HG03469 (cell line): Measurements from ENCODE around the gene DHRS12.

Source experiments
- ATAC-seq: cut with Tn5 transposase; IDR thresholded peaks from one replicate; pipeline ENCODE4 v1.9.1; 2021; ENCODE audit warnings: mild to moderate bottlenecking, moderate library complexity, moderate number of reproducible peaks; ENCODE audit not compliant: unreplicated experiment

DHRS12 gene, protein sequence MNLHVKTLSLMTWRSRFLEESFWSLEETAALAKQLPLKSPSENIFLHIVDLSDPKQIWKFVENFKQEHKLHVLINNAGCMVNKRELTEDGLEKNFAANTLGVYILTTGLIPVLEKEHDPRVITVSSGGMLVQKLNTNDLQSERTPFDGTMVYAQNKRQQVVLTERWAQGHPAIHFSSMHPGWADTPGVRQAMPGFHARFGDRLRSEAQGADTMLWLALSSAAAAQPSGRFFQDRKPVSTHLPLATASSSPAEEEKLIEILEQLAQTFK

DNA sequence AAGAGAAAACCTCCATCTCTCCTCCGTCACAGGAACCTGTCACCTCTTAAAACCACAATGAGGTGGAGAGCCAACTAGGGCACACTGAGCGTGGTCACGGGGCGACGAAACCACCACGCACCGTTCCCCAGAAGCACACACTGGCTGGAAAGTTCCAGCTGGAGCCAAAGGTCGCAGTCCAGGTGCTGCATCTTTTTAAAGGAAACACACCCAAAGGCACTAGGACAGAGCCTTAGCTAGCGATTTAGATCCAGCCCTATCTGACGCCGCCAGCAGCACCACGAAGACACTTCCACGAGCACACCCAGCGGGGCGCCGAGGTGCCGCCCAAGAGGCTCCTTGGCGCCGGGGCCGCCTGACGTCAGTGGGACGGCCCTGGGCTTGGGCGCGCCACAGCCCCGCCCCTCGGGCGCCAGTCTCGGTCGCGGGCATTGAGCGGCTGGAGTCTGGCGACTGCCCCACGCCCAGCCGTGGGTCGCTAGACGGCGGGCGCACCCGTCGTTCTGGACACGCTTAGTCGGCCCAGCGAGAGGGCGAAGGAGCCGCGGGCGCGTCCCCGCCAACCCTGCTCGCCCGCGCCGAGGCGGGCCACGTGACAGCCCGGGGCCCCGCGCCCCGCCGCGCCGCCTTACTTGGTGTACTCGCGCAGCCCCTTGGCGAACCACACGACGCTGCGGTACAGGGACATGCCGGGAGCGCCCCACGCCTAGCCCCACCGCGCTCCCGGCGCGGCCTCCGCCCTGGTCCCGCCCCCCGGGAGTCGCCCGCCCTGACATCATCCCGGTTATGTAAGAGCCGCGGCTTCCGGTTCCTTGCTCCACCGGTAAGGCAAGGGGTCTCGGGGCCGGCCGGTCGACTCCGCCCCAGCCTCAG lies at the start of gene DHRS12:
DHRS12 (minus strand) TSS at position 742 of the 873 bp plus-strand sequence. CDS start 4,504 bp downstream, outside the sequence.
- ATAC-seq = peak; percentile 66

DNA sequence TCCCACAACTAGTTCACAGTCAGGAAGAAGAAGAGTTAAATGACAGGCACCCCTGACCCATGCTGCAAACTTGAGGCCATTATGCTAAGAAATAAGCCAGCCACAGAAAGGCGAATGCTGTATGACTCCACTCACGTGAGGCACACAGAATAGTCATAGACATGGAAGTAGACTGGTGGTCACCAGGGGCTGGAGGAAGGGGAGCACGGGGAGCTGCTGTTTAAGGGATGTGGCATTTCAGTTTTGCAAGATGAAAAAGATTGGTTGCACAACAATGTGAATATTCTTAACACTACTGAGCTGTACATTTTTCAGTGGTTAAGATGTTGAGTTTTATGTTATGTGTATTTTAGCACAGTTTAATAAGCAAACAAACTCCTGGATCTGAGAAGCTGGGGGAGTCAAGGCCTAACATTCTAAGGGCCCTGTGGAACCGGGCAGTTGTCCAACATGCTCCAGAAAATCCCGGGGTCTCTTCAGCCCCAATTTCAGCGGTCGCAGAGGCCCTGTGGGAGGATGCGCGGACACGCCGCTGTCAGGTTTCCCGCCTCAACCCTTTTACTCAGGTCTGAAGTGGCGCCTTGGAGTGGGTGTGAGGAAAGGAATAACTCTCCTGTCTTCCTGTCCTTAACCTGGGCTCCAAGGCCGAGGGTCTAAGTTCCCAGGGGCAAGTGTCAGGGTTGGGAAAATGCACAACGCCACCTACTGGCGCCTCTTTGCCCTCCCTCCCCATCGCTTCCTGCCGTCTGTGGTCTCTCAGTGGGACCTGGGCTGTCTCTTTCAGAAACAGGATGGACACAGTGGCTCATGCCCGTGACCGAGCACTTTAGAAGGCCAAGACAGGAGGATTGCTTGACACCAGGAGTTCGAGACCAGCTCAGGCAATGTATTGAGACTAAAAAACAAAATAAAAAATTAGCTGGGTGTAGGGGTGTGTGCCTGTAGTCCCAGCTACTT lies 45.5 kb upstream of the DHRS12 start:
- no peak for ATAC-seq

DNA sequence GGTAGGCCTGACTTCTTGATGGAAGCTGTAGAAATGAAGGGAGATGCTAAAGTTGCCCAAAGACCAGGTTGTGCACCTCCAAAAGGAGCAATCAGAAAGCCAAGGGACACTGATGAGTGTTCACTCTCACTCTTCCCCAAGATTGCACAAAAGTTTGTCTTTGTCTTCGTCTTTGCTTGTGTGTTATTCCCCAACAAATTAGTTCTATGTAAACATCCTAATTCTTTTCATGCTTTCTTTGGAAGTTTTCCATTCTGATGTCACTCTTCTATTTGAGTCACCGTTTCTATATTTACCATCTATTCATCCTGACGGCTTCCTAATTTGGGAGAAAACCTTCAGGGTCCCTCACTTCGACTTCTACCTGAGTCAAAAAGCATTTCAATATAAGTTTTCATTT lies 44.7 kb upstream of the DHRS12 start:
- ATAC-seq = no peak

DNA sequence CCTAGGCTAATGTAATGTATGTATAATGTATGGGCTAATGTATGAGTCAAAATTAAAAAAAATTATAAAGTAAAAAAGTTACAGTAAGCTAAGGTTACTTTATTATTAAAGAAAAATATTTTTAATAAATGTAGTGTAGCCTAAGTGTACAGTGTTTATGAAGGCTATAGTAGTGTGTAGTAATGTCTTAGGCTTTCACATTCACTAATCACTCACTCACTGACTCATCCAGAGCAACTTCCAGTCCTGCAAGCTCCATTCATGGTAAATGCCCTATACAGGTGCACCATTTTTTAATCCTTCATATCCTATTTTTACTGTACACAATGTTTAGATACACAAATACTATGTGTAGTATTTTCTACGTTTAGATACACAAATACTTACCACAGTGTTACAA lies 42.8 kb upstream of the DHRS12 start:
- no peak for ATAC-seq

DNA sequence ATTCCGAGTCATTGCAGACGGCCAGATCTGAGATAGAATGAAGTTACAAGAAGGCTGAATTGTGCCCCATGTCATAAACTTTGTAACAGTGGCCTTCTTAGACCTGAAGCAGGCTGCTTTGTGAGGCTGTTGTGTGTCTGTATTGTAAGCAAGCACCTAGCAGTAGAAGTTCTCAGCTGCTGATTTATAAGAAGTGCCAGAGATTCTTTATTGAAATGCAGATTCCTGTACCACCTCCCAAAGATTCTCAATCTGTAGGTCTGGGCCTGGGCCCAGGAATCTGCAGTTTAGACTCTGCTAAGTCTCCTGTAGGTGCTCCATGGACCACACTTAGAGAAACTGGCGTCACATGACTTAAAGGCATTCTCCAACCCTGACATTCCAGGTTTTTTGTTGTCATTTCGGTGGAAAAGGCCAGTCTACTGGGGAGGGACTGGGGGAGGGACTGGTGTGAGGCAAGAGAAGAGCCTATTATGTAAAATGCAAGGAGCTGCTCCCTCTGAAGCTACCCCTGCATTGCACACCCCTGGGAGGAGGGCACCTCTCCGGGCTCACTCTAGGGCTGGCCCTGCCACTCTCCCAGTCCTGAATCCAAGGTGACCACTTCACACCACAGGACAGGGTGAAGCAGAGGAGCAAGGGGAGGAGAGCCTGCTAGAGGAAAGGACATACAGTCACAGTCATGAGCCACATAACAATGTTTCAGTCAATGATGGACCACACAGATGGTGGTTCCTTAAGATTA lies 41.8 kb upstream of the DHRS12 start:
- no peak for ATAC-seq

DNA sequence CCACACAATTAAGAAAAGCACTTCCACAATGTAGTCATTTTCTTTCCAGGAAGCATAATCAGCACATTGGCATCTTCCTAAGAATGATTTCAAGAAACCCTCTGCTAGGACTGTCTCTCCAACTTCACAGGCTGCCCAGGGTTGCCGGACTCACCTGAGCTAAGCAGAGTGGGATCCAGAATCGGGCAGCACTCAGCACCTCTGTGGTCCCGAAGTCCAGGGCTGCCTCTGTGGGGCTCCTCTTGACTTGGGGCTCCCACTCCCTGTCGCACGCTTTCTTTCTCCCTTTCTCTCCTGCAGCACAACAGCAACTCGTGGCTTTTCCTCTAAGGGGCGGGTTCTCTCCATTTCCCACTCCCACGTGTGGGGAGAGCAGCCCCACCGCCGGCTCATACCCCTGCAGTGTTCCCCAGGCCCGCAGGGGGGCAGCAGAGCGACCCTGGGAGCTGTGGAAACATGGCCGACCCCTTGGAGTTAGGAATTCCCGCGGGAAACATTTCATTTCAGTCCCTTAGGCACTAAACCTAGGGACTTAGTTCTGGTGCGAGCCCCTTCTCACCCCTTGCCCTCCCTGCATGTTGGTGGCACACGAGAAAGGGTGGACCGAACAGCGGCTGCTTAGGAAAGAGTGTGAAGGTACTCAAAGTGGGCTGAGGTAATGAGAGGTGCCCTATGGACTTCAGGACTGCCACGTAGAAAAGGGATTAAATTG lies 41.1 kb upstream of the DHRS12 start, which contains the start of gene TMEM272:
TMEM272 (minus strand) TSS at position 316 of the 712 bp plus-strand sequence. CDS start 6,647 bp downstream, outside the sequence.
- ATAC-seq = no peak

DNA sequence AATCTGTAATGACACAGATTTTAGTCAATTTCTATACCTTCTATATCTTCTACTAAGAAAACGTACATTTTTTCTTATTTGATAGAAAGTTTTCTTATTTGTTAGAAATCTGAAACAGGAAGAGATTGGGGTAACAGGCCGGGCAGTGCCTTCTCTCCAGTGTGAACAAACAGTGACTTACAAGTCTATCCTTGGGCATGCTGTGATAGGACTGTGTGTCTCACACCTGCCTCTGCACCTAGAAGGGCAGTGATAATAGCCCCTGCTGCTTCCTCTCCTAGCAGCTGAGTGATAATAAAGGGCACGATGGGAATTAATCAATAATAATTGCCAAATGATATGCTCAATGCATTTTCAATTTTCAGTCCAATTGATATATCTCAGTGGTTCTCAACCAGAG lies 39.6 kb upstream of the DHRS12 start:
- ATAC-seq = no peak

DNA sequence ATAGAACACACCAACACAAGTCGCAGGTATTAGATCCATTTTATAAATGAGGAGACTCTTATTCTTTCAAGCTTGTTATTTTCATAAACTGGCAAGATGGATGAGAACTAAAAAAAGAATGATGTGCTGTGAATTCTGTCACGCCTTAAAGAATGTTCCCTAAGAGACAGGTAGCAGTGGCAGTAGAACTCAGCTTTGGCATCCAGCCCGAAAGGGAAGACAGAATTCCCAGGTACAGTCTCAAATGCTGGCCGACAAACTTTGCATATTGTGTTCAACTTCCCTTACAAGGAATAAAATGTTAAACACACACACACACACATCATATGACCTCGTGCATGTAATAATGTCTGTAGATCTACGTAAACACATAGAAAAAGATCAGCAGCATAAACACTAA lies 37.8 kb upstream of the DHRS12 start:
- ATAC-seq = no peak

DNA sequence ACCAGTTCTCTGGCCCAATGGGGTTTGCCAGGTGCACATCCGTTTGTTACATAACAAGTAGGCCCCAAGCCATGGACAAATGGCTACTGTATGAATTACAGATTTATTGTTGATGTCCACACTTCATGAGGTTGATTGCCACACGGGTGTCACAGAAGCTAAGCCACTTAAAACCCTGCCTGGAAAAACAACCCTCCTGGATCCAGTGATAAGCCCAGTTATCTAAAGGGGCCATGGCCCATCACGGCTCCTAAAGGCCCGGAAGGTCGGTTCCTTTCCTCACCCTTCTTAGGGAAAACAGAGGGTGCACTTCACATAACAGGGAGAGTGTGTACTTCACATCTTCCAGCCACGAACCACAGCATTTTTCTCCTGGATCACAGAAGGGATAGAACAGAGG lies 37.0 kb upstream of the DHRS12 start:
- ATAC-seq = no peak

DNA sequence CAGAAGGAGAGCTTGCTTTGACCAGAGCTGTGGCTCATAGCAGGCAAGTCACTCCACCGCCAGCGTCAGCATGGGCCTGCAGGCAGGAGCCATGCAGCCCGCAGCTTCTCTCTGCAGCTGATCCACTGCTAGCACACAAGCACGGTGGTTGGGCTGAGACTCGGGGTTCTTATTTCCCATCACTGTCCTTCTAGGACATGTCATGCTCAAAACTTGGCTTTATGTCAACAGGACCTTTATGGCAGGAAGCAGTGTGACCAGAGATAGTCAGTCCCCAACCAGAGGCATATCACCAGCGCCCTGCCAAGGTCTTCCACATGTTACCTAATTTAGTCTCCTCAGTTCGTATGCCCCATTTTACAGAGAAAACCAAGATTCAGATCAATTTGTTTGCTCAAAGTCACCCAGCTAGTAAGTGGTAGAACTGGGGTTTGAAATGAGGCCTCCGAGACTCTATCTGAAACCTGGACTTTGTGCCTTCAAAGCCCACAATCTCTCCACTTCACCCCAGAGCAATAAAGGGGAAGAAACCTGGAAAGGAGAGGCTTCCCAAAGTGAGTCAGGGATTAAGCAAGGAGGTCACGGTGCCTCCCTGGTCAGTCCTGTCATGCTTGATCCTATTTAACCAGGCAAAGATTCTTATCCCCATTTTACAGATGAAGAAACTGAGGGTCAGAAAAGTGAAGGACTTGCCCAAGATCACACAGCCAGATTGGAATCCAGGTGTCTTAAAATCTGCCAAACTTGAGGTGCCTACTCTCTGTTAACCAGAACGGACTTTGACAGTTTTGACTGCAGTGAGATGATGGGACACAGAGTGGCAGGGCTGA lies 36.0 kb upstream of the DHRS12 start:
- no peak for ATAC-seq

DNA sequence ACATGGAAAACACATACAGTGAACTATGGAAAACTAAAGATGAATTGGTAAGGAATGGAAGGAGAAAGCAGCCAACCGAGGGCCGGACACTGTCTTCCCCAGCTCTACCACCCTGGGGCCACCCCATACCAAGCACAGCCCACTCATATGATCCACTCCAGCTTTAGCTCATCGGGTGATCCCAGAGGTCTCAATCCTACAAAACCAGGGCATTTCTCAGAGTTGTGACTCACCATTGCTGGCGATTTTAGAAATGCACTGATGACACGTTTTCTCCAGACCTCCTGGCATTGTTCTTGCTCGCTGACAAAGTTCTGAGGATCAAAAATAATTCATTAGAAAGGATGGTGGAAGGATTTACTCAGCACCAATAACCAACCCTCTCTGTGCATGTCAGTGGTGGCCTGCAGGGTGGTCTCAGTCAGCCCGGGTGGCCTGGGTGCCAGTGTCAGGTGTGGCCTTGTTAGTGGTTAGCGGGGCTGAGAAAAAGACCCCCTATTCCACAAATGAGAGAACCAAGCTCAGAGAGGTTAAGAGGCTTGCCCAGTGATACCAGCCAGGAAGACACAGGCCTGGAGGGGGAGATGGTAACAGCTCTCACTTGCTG lies 34.4 kb upstream of the DHRS12 start:
- no peak for ATAC-seq

DNA sequence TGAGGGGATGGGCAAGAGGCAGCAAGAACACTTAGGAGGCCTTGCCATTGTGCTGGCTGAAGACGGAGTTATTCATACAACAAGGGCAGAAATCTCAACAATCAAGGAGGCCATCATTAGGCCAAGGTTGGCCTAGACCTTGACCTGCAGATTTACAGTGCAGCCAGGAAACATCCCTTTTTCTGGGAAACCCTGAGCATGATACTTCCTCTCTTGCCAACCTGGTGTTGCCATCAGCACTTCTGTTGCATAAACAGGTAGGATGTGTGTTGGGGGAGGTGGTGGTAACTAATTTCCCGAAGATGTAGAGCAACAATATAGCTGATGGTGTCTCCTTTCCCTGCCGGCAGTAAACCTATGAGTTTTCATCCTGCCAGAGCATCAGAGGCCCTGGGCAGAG lies 33.1 kb upstream of the DHRS12 start:
- ATAC-seq = no peak

DNA sequence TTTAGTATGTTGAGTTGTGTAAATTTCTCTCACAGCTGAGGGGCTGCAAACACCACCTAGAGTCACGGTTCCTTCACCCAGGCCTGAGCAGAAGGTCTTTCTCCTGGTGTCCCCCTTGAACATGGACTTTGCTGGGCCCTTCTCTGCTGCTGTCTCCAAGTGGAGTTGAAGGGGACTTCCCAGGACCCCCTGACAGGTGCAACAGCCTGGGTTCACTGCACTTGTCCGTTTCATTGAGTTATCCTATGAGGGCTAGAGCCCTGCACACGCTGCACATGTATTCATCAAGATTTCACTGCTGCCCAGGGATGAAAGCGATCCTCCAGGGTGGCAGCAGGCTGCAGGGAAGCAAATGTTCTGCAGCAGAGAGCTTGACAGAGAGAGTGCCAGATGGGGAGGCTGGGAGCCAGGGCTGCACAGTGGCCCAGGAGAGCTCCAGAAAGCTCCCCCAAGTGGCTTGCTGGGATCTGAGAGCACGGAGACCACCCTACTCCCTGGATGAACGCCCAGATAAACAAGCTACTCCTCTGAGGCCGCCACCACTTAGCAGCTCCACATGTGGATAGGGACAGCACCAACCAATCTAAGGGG lies 30.7 kb upstream of the DHRS12 start:
- no peak for ATAC-seq

DNA sequence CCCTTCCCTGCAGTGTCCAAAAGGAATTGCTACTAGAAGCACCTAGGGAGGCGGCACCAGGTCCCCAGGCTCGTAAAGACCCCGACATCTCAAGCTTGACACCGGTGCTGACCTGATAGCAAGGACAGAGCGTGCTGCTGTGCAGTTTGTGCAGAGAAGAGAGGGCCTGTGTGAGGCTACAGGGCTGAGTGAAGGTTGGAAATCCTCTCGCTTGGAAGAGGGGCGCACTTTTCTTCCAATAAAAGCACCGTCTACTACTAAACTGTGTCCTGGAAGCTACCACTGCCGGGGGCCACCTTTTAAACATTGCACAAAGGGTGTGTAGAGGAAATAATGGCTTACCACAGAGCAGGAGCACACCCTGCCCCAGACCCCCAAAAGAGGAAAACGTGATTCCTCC lies 30.0 kb upstream of the DHRS12 start:
- ATAC-seq = no peak

DNA sequence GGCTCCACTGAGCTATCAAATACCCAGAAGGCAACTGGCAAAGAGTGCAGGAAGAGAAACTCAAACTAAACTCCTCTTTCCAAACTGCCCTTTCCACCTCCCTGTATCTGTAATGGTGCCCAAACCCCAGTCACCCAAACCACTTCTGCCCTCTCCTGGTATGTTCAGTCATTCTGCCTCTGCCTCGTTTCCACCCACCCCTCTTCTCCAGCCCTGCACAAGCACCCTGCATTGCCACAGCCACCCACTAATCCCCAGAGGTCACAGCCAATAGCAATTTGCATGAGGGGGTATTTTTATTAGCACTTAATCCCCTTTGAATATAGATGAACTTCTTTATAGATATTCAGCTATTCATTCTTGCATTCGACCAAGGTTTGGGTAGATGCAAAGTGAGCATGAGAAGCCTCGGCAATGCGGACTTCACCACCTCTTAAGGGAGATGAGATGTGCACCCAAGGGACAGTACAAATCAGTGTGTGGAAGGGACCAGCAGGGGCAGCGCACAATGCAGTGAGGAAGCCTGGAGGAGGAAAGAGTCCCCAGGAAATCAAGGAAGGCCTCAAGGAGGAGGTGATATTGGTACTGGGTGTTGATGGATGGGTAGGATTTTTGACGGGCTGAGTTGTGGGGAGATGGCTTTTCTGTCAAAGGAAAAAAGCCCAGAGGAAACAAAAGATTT lies 28.6 kb upstream of the DHRS12 start:
- peak; percentile 70 for ATAC-seq

DNA sequence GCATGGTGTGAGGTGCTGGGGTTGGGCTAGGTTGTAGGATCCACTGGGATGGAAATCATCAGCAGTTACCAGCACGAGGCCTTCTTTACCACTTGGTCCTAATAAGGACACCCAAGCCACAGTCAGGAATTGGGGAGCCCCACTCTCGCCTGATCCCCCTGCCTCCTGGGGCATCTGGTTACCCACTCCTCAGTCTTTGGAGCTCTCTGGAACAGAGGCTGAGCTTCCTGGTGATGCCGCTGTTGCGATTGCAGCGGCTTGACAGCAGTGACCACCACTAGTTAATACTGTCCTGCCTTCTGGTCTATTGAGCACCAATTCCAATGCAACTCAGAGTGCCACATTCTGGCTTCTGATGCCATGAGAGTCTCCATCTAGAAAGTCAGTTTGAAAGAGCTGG lies 27.6 kb upstream of the DHRS12 start:
- ATAC-seq = no peak

DNA sequence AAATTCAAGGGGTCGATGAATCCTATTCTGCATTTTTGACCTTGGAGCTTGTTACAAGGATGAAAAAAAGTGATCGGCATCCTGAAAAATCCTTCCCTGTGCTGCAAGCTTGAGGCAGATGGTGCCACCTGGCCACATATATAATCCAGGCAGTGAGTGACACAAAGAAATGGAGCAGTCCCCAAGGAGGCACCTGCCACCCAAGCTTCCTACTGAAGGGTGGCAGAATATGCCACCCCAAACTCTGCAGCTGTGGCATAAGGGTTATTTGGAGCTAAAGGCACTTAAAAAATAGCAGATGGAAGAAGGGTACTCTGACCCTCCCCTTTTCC lies 25.6 kb upstream of the DHRS12 start:
- no peak for ATAC-seq
